ENCODE results near the gene ARFIP2. TPM values are rescaled to one million over a fixed set of nuclear protein-coding genes. Genes with fewer than 3 reads are reported as not detected.

ARFIP2 gene
- total and polyA plus RNA-seq, 10 of the 15 experiments (the other 5 are each of a cell fraction or from before 2014, with no cell fraction given) = 11.7 to 59.8 (median 48.0) TPM

DNA sequence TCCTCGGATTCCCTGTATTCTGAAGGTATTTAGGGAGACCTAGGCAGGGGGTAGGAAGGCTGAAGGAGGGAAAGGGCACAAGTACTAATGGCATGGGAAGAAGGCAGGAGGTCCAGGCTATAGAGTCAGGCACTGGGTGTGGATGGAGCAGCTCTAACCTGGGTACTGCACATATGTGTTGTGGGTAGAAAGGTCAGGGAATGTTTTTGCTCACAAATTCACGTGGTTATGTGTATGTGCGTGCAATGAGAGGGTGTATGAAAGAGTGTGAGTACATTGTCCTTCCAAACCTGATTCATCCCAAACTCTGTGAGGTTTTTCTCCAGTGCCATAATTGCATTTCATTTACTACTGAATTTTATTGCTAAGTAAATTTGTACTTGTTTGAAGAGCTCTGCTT lies 39.1 kb upstream of the ARFIP2 start:
- TF ChIP-seq TAF1 (IDR thresholded peaks at IDR 0.05; ENCODE audit: borderline replicate concordance, low read depth, low read length) = no peak
- TF ChIP-seq, protein P1, sequence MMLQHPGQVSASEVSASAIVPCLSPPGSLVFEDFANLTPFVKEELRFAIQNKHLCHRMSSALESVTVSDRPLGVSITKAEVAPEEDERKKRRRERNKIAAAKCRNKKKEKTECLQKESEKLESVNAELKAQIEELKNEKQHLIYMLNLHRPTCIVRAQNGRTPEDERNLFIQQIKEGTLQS (IDR thresholded peaks at IDR 0.05; ENCODE audit: borderline replicate concordance, extremely low read depth, low read depth, low read length) = no peak
- TF ChIP-seq BMI1 (IDR thresholded peaks at IDR 0.05; ENCODE audit: borderline replicate concordance) = no peak
- no peak for TF ChIP-seq ZSCAN29 (IDR thresholded peaks at IDR 0.05)
- TF ChIP-seq KDM1A (IDR thresholded peaks at IDR 0.05; ENCODE audit: borderline replicate concordance) = no peak
- no peak for TF ChIP-seq TCF3 (IDR thresholded peaks at IDR 0.05; ENCODE audit: borderline replicate concordance, insufficient read depth, low read depth, low read length)
- TF ChIP-seq ZNF217 (IDR thresholded peaks at IDR 0.05) = no peak
- no peak for TF ChIP-seq NFYB (IDR thresholded peaks at IDR 0.05; ENCODE audit: insufficient read depth, low read depth, low read length)
- TF ChIP-seq, protein P2, sequence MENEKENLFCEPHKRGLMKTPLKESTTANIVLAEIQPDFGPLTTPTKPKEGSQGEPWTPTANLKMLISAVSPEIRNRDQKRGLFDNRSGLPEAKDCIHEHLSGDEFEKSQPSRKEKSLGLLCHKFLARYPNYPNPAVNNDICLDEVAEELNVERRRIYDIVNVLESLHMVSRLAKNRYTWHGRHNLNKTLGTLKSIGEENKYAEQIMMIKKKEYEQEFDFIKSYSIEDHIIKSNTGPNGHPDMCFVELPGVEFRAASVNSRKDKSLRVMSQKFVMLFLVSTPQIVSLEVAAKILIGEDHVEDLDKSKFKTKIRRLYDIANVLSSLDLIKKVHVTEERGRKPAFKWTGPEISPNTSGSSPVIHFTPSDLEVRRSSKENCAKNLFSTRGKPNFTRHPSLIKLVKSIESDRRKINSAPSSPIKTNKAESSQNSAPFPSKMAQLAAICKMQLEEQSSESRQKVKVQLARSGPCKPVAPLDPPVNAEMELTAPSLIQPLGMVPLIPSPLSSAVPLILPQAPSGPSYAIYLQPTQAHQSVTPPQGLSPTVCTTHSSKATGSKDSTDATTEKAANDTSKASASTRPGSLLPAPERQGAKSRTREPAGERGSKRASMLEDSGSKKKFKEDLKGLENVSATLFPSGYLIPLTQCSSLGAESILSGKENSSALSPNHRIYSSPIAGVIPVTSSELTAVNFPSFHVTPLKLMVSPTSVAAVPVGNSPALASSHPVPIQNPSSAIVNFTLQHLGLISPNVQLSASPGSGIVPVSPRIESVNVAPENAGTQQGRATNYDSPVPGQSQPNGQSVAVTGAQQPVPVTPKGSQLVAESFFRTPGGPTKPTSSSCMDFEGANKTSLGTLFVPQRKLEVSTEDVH (IDR thresholded peaks at IDR 0.05; ENCODE audit: low read depth, partially characterized antibody) = no peak
- no peak for TF ChIP-seq FOXM1 (IDR thresholded peaks at IDR 0.05; ENCODE audit: low read depth, low read length)
- no peak for TF ChIP-seq ZNF384 (IDR thresholded peaks at IDR 0.05; ENCODE audit: borderline replicate concordance, low read depth, low read length)
- no peak for TF ChIP-seq FOXK2 (IDR thresholded peaks at IDR 0.05)
- no TSS peak for BruUV-seq (replicated peaks)
- H3K4me3 ChIP-seq = no peak overlapping the region
- intact Hi-C loops (cut with micrococcal nuclease; ENCODE audit: unreplicated experiment) = no loop called here
- SMC1A ChIA-PET (ENCODE audit: uncharacterized antibody, unreplicated experiment) = interaction anchor here (1.5 kb wide), 1 partner anchor 99 kb away, joined by 3 read pairs; the partner anchor contains the start of gene TPP1
- H3K79me2 ChIP-seq (ENCODE audit: control insufficient read depth, insufficient read depth, low read length) = no peaks in the 10 kb centered on the region
- POLR2A ChIA-PET = interaction anchor here (0.6 kb wide), 1 partner anchor 165 kb away, joined by 6 read pairs; no protein-coding TSS in a partner anchor
- FAIRE-seq = no peak
- no peak for ATAC-seq
- H3K4me1 ChIP-seq (ENCODE audit: control insufficient read depth, insufficient read depth, low read length) = no peaks in the 10 kb centered on the region
- H3K36me3 ChIP-seq (ENCODE audit: control insufficient read depth in 2 of 2, insufficient read depth in 2 of 2, low read length in 1 of 2) = peaks cover 0 to 6% of the 10 kb centered on the region in 2 experiments; a peak in 1 of 4 replicates
- H2AFZ ChIP-seq (ENCODE audit: control insufficient read depth, low read depth, low read length) = no peak overlapping the region
- H4K20me1 ChIP-seq (ENCODE audit: control insufficient read depth, insufficient read depth) = no peaks in the 10 kb centered on the region
- no peak for DNase-seq (ENCODE audit: low read depth, low spot score)
- H3K9me3 ChIP-seq (replicated peaks; ENCODE audit: control insufficient read depth, insufficient read depth, low read length) = no peaks in the 10 kb centered on the region; the same call in 2 of the 3 replicates
- WGBS (ENCODE audit: insufficient coverage, insufficient replicate concordance, low lambda C conversion rate, missing lambda C conversion rate) = 93% methylated on average over 3 of the region's 3 CpGs
- no peaks in the 10 kb centered on the region for H3K27me3 ChIP-seq (replicated peaks in 1 of 2; ENCODE audit: control insufficient read depth in 2 of 2, insufficient read depth in 2 of 2, low read length in 1 of 2)
- in situ Hi-C loops (cut with MboI) = no loop called here
- CTCF ChIA-PET = interaction anchor here (0.7 to 3.1 kb wide), 4 partner anchors 11 to 235 kb away, joined by 3 to 10 read pairs (median 6); no protein-coding TSS in a partner anchor
- H3K27ac ChIP-seq (ENCODE audit: control insufficient read depth, insufficient read depth) = no peak overlapping the region
- H3K9ac ChIP-seq (ENCODE audit: control insufficient read depth, insufficient read depth, low read length) = no peak overlapping the region
- RAD21 ChIA-PET (ENCODE audit: unreplicated experiment) = interaction anchor here (1.2 kb wide), 1 partner anchor 141 kb away, joined by 7 read pairs; no protein-coding TSS in a partner anchor
- H3K4me2 ChIP-seq (ENCODE audit: control insufficient read depth, insufficient read depth) = no peak overlapping the region

All from GM12878 (cell line).